Osteocyte (in vitro differentiated cells): Measurements from ENCODE around the gene IQCH. TPM values are rescaled to one million over a fixed set of nuclear protein-coding genes. Genes with fewer than 3 reads are reported as not detected.

Experiments
- DNase-seq: peaks from one replicate; pipeline ENCODE4 v3.0.0; 2021; ENCODE audit warnings: mixed read lengths; ENCODE audit not compliant: unreplicated experiment; ENCODE audit errors: extremely low spot score
- H3K27ac Mint-ChIP-seq: one replicate; pipeline ENCODE4 v1.8.0; 2021; ENCODE audit warnings: mild to moderate bottlenecking, mixed read lengths; ENCODE audit not compliant: unreplicated experiment
- H3K27me3 Mint-ChIP-seq: one replicate; pipeline ENCODE4 v1.8.0; 2021; ENCODE audit warnings: mixed read lengths; ENCODE audit not compliant: unreplicated experiment
- H3K36me3 Mint-ChIP-seq: one replicate; pipeline ENCODE4 v1.8.0; 2021; ENCODE audit warnings: mixed read lengths; ENCODE audit not compliant: unreplicated experiment
- H3K4me1 Mint-ChIP-seq: one replicate; pipeline ENCODE4 v1.8.0; 2021; ENCODE audit warnings: mixed read lengths; ENCODE audit not compliant: unreplicated experiment
- H3K4me3 Mint-ChIP-seq: one replicate; pipeline ENCODE4 v1.8.0; 2021; ENCODE audit warnings: mild to moderate bottlenecking, moderate library complexity, mixed read lengths; ENCODE audit not compliant: unreplicated experiment
- H3K9me3 Mint-ChIP-seq: one replicate; pipeline ENCODE4 v1.8.0; 2021; ENCODE audit warnings: mixed read lengths; ENCODE audit not compliant: unreplicated experiment
- CTCF ChIP-seq: fragments of 200-600 bp; sonication (generic); IDR thresholded peaks from 2 replicates; pipeline ENCODE4 v1.5.0; 2021; ENCODE audit warnings: antibody characterized with exemption, mild to moderate bottlenecking, moderate library complexity
- total RNA-seq: library from RNA; stranded (reverse); gene quantifications from 2 replicates; pipeline ENCODE4 v1.2.1, GENCODE V29; 2021

The IQCH gene
- total RNA-seq, 1 donor from 2014 or later: 2.0 TPM

DNA sequence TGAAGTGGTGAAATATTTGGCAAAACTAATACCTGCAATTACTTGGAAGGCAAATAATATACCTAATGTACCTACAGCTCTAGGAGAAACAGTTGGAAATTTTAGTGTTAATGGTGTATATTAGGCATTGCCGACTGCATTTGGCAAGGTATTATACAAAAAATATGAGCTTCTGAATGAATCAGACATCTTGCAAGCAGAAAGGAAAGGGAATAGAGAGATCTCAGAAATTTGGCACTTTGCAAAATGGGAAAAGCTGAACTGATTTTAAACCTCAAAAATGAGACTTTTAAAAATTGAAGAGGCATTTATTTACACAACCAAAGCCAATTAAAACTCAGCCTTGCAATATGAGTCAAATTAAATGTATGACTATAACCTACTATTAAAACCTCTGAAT is 226.2 kb downstream of the IQCH start:
- no peaks in the 10 kb centered on the region for H3K9me3 Mint-ChIP-seq
- no peak for TF ChIP-seq CTCF
- peaks cover 16% of the 10 kb centered on the region for H3K4me1 Mint-ChIP-seq
- no peak for DNase-seq
- no peak overlapping the region for H3K27ac Mint-ChIP-seq
- H3K36me3 Mint-ChIP-seq: no peaks in the 10 kb centered on the region
- peaks cover 2% of the 10 kb centered on the region for H3K27me3 Mint-ChIP-seq
- H3K4me3 Mint-ChIP-seq: no peak overlapping the region

- no peak for DNase-seq
- no peak for TF ChIP-seq CTCF
- H3K4me1 Mint-ChIP-seq: peaks cover 14% of the 10 kb centered on the region
- no peak overlapping the region for H3K4me3 Mint-ChIP-seq
- no peak overlapping the region for H3K27ac Mint-ChIP-seq
- no peaks in the 10 kb centered on the region for H3K36me3 Mint-ChIP-seq
- H3K27me3 Mint-ChIP-seq: peaks cover 2% of the 10 kb centered on the region
- no peaks in the 10 kb centered on the region for H3K9me3 Mint-ChIP-seq
Observed at GRCh38 chr15:67481680-67482079, 227.1 kb downstream of the IQCH start.

- H3K4me3 Mint-ChIP-seq: no peak overlapping the region
- DNase-seq: no peak
- peaks cover 2% of the 10 kb centered on the region for H3K27me3 Mint-ChIP-seq
- H3K36me3 Mint-ChIP-seq: peaks cover 4% of the 10 kb centered on the region
- no peaks in the 10 kb centered on the region for H3K4me1 Mint-ChIP-seq
- no peak for TF ChIP-seq CTCF
- H3K9me3 Mint-ChIP-seq: no peaks in the 10 kb centered on the region
- H3K27ac Mint-ChIP-seq: no peak overlapping the region
Observed at GRCh38 chr15:67495585-67495984, 241.0 kb downstream of the IQCH start.

DNA sequence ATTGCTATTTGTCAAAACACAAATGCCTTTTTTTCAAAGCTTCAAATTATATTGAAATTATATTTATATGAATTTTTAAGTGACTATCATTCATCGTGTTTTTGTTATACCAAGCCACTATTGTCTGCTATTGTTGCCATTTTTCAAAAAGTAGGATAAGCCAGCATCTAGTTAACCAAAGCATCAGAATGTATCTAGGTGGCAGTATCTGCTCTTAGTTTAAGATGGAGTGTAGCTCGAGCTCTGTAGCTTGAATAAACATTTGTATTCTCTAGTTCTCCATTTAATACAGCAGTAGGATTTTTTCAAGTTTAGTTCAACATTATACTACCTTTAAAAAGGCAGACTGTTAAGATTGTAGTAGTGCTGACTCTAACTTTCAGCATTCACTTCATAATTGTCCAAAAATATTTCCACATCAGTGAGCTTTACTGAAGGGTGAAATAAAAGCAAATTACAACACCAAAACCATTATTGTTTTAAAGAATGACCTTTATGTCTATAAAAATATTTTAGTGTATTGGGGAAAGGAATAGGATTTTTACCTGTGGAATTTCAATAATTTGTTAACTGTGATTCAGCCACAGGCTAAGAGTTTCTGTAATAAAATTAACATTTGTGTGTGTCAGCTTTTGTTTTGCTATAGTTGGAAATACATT is 246.7 kb downstream of the IQCH start:
- H3K36me3 Mint-ChIP-seq: peaks cover 2% of the 10 kb centered on the region
- H3K27me3 Mint-ChIP-seq: peaks cover 2% of the 10 kb centered on the region
- no peak overlapping the region for H3K27ac Mint-ChIP-seq
- peak; percentile 63 for TF ChIP-seq CTCF
- H3K4me1 Mint-ChIP-seq: peaks cover 16% of the 10 kb centered on the region
- no peaks in the 10 kb centered on the region for H3K9me3 Mint-ChIP-seq
- H3K4me3 Mint-ChIP-seq: no peak overlapping the region
- DNase-seq: no peak

DNA sequence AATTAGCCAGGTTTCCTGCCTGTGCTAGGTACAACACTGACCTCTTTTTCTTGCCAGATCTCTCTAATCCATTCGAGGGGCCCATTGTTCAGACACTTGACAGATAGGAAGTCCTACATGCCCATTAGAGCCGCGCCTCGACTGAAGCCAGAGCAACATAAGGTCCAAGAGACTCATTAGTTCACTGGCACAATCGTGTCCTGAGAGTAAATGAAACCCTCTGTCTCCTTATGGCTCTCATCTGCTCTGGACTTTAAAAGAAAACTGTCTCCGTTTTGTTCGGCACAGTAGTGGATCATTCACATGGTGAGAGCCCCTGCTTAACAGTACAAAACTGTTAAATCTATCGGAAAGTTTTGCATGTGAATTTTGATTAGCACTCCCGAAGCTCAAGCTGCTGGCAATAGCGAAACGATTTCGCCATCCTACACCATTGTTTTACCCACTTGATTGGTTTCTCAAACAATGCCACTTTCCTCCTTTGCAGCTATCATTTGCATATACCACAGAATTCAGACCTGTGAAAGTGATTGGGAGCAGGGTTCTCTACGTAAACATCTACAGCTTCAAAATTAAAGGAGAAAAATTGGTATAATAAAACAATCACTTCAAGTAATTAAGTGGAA is 247.4 kb downstream of the IQCH start:
- H3K4me3 Mint-ChIP-seq: no peak overlapping the region
- TF ChIP-seq CTCF: no peak
- peaks cover 2% of the 10 kb centered on the region for H3K27me3 Mint-ChIP-seq
- no peaks in the 10 kb centered on the region for H3K9me3 Mint-ChIP-seq
- peaks cover 18% of the 10 kb centered on the region for H3K4me1 Mint-ChIP-seq
- no peak for DNase-seq
- no peaks in the 10 kb centered on the region for H3K36me3 Mint-ChIP-seq
- H3K27ac Mint-ChIP-seq: no peak overlapping the region
